Psoas muscle (tissue), 8 donors: ENCODE measurements around the gene ACADS. TPM values are rescaled to one million over a fixed set of nuclear protein-coding genes. Genes with fewer than 3 reads are reported as not detected.

ENCODE experiments used
- ATAC-seq, 4 donors: fragments of 200-7000 bp; cut with Tn5 transposase; one replicate each; pipeline ENCODE4 v1.9.1; 2020; ENCODE audit warnings: moderate library complexity in 3 of 4, mild to moderate bottlenecking in 2 of 4
- DNase-seq, 2 donors: peaks; one replicate each; pipeline ENCODE4 v3.0.0-alpha.2; 2020
- H3K27ac ChIP-seq: fragments of 200-600 bp; one replicate; pipeline ENCODE4 v1.8.0; 2022
- H3K27me3 ChIP-seq, 3 donors: fragments of 200-600 bp in 1 of 3; one replicate each; pipeline versions ENCODE4 v1.6.1 to v1.8.0; 2013 to 2022; ENCODE audit warnings: low read length in 2 of 3, mild to moderate bottlenecking in 2 of 3, moderate library complexity in 1 of 3; ENCODE audit not compliant: insufficient read depth in 3 of 3
- H3K36me3 ChIP-seq, 2 donors: fragments of 200-600 bp in 1 of 2; one replicate each; pipeline versions ENCODE4 v1.6.1 to v1.8.0; 2013 to 2022; ENCODE audit warnings: low read depth in 1 of 2, mild to moderate bottlenecking in 1 of 2, moderate library complexity in 1 of 2; ENCODE audit not compliant: insufficient read depth in 1 of 2
- H3K4me1 ChIP-seq: fragments of 200-600 bp; one replicate; pipeline ENCODE4 v1.8.0; 2022
- H3K4me3 ChIP-seq: fragments of 200-600 bp; one replicate; pipeline ENCODE4 v1.8.0; 2022; ENCODE audit warnings: mild to moderate bottlenecking
- H3K9me3 ChIP-seq: fragments of 200-600 bp; one replicate; pipeline ENCODE4 v1.8.0; 2022
- CTCF ChIP-seq: fragments of 200-600 bp; IDR thresholded peaks from one replicate; pipeline ENCODE4 v1.8.0; 2022; ENCODE audit warnings: antibody characterized with exemption
- WGBS, 3 donors: extraction: QIAGEN DNeasy Blood & Tissue Kit; methylation state at CpG; one replicate each; pipeline versions ENCODE4 v1.1.6 to v1.1.7; 2013; 5-methylcytosine and 5-hydroxymethylcytosine counted together
- intact Hi-C, 2 donors: fragments of 100-400 bp; cut with DNase I; formaldehyde crosslinking; loops; one replicate each; pipeline versions ENCODE4 v1.11.0 to v1.14.2; 2022
- polyA plus RNA-seq, 3 donors: library from polyadenylated mRNA; stranded (reverse); fragments of 200-250 nt; gene quantifications; one replicate each; pipeline ENCODE4 v1.2.3, GENCODE V29; 2013
- total RNA-seq, 4 donors: library from RNA; stranded (reverse); fragmentation: NEBNext Ultra II Directional in 2 of 4; extraction: Animal tissue kit (Norgen Biotek cat#: 25700) in 2 of 4; gene quantifications; one replicate each; pipeline versions ENCODE4 v1.2.1 to v1.2.4, GENCODE V29; 2021 to 2023
- donor health status: healthy with polysubstance abuse.
- donor health status: DM: no; HTN: no; CAD: no; lungs with moderate emphysema.
- donor health status: Bipolar disorder and iron deficiency.
- donor health status: healthy.
- donor health status: DM: yes; HTN: yes; CAD: no.
- donor health status: DM: no; HTN: no; CAD: no.
- donor health status: DM: no; HTN: no; CAD: no.
- donor health status: DM: yes; HTN: yes; CAD: no.

Gene ACADS
- total and polyA plus RNA-seq, 7 donors, result 81.9 to 120 (median 106) TPM

DNA sequence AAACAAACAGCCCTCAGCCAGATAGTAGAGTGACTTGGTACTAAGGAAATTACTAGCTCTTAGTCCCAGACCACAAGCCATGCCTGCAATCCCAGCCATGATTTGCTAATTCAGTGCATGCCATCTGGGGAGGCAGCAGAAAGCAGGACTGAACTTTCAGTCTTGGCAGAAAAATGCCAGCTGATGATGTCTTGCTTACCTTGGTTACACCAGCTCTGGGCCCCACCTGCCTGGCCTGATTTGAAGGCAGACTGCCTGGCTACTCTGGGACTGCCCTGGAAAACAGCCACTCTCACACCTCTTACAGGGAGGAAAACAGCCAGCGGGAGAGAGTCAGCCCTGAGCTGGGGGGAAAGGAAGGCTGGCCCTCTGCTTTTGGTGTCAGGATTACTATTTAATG, 20.0 kb upstream of the ACADS start:
- WGBS, 3 donors, result 87 to 100% (median 100%) methylated on average over 1 of the region's 1 CpG
- Histone ChIP-seq H3K27ac (no peak overlapping the region), H3K4me3 (no peak overlapping the region), H3K9me3 (no peaks in the 10 kb centered on the region), H3K27me3 (no peaks in the 10 kb centered on the region), H3K36me3 (peaks cover 0 to 27% of the 10 kb centered on the region in 2 donors), H3K4me1 (peaks cover 12% of the 10 kb centered on the region)
- TF ChIP-seq CTCF, result no peak
- intact Hi-C loops, result no loop called here
- ATAC-seq (no peak), DNase-seq (no peak)

DNA sequence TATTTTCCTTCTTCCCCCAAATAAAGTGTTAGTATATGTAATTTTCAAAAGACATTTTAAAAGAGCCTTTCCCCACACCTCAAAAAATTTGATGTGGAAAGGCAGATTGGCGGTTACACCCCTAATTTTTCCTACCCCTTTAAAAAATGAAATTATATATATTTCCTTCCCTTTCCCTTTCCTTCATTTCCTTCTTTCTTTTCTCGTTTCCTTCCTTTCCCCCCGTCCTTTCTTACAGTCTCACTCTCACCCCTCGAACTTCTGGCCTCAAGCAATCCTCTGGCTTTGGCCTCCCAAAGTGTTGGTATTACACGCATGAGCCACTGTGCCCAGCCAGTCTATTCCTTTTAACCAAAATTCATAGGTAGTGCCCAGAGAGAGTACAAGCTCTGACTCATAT, 19.6 kb upstream of the ACADS start:
- WGBS, 3 donors, result 77 to 86% (median 81%) methylated on average over 5 of the region's 5 CpGs
- Histone ChIP-seq H3K27ac (no peak overlapping the region), H3K27me3 (no peaks in the 10 kb centered on the region), H3K4me3 (no peak overlapping the region), H3K4me1 (peaks cover 8% of the 10 kb centered on the region), H3K36me3 (peaks cover 0 to 24% of the 10 kb centered on the region in 2 donors), H3K9me3 (no peaks in the 10 kb centered on the region)
- intact Hi-C loops, result no loop called here
- ATAC-seq, result no peak
- no peak for TF ChIP-seq CTCF
- DNase-seq, result no peak

GRCh38 chr12:120708651-120709050, 17.0 kb upstream of the ACADS start:
- peaks cover 17% of the 10 kb centered on the region for H3K4me1 ChIP-seq
- no peak for ATAC-seq
- no peak overlapping the region for H3K27ac ChIP-seq
- no peak for TF ChIP-seq CTCF
- peaks cover 0 to 6% of the 10 kb centered on the region in 2 donors for H3K36me3 ChIP-seq
- intact Hi-C loops, result loop anchor here in 1 of 2 donors (2.0 kb wide), 1 partner anchor 16 kb away; no protein-coding TSS in a partner anchor
- DNase-seq, result no peak
- no peaks in the 10 kb centered on the region for H3K9me3 ChIP-seq
- no peaks in the 10 kb centered on the region for H3K27me3 ChIP-seq
- WGBS, 3 donors, result 67 to 85% (median 69%) methylated on average over 4 of the region's 4 CpGs
- no peak overlapping the region for H3K4me3 ChIP-seq

GRCh38 chr12:120710031-120710804, 15.4 kb upstream of the ACADS start, which contains the start of gene UNC119B:
Gene UNC119B (plus strand): TSS chr12:120710458. CDS start chr12:120710475, 17 bp downstream.
- intact Hi-C loops, result loop anchor here (2.0 to 5.0 kb wide), 3 partner anchors 21 to 262 kb away; partner anchors contain the start of gene POP5 (in 1 of the 2)

More at GRCh38 chr12:120710031-120710804, 15.4 kb upstream of the ACADS start, which contains the start of gene UNC119B:
- H3K9me3 ChIP-seq, result no peaks in the 10 kb centered on the region
- peaks cover 0 to 21% of the 10 kb centered on the region in 2 donors for H3K36me3 ChIP-seq
- H3K27me3 ChIP-seq, result no peaks in the 10 kb centered on the region
- WGBS, 3 donors, result 1% methylated on average over 26 to 76 of the region's 76 CpGs
- peak; percentile 72 to 82 for DNase-seq
- H3K4me3 ChIP-seq, result peak within 1 kb of the TSS; percentile 92
- peak within 1 kb of the TSS; percentile 85 for H3K27ac ChIP-seq
- no peak for TF ChIP-seq CTCF
- ATAC-seq, result peak; percentile 86 to 91 (median 88)
- peaks cover 18% of the 10 kb centered on the region for H3K4me1 ChIP-seq
